GM12891 (cell line): Measurements from ENCODE around the gene METTL6.
A peak's percentile ranks its signal among the peaks of the same experiment; 100 is the strongest.
"Not testable (repeated sequence)": the region's sequence is repeated elsewhere in the genome, so short reads cannot be mapped to it uniquely, and the experiment has no call there.

Source experiments
- DNase-seq: peaks from one replicate; pipeline ENCODE4 v3.0.0; 2011; ENCODE audit warnings: low spot score; ENCODE audit not compliant: insufficient read length
- FAIRE-seq: peaks from 2 replicates; lab custom pipeline; 2011; peaks lifted over from hg19 to GRCh38; lab: Jason Lieb, UNC
- PAX5 ChIP-seq: IDR thresholded peaks from 2 replicates; pipeline ENCODE4 v1.6.1; 2011; ENCODE audit warnings: low read length, moderate library complexity, mild to moderate bottlenecking; ENCODE audit not compliant: insufficient read depth, severe bottlenecking
- POLR2A ChIP-seq: IDR thresholded peaks from 2 replicates; pipeline ENCODE4 v1.6.1; 2011; ENCODE audit warnings: low read depth, low read length, control low read depth
- POLR2AphosphoS5 ChIP-seq: IDR thresholded peaks from 2 replicates; pipeline ENCODE4 v1.6.1; 2011; ENCODE audit warnings: low read depth, low read length, control low read depth
- POU2F2 ChIP-seq: IDR thresholded peaks from 2 replicates; pipeline ENCODE4 v1.6.1; 2011; ENCODE audit warnings: low read depth, mild to moderate bottlenecking, control low read depth, low read length, moderate library complexity
- SPI1 ChIP-seq: IDR thresholded peaks from 2 replicates; pipeline ENCODE4 v1.6.1; 2011; ENCODE audit warnings: low read depth, low read length, control low read depth
- TAF1 ChIP-seq: IDR thresholded peaks from 2 replicates; pipeline ENCODE4 v1.6.1; 2011; ENCODE audit warnings: low read depth, low read length, control low read depth

Gene METTL6

GRCh38 chr3:15375461-15376000, 51.8 kb downstream of the METTL6 start:
- TF ChIP-seq POLR2AphosphoS5 (no peak), PAX5 (no peak), POU2F2 (no peak), SPI1 (no peak), POLR2A (no peak), TAF1 (no peak)
- FAIRE-seq (no peak), DNase-seq (no peak)

DNA sequence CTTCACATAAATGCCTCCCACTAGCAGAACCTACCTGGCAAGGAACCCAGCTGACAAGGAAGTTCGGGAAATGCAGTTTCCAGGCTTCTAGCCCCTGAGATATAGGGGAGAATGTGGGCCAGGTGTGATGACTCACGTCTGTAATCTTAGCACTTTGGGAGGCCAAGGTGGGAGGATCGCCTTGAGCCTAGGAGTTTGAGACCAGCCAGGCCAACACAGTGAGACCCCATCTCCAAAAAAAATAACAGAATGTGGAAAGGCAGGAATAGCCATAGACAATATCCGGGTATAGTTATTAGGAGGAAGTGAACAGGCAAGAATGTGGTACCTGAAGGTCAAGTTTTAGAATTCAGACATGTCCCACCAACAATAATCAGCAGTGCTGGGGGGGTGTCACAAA, 54.4 kb downstream of the METTL6 start:
- no peak for TF ChIP-seq SPI1
- TF ChIP-seq PAX5 = no peak
- no peak for TF ChIP-seq POLR2AphosphoS5
- no peak for TF ChIP-seq POLR2A
- TF ChIP-seq POU2F2 = no peak
- no peak for FAIRE-seq

DNA sequence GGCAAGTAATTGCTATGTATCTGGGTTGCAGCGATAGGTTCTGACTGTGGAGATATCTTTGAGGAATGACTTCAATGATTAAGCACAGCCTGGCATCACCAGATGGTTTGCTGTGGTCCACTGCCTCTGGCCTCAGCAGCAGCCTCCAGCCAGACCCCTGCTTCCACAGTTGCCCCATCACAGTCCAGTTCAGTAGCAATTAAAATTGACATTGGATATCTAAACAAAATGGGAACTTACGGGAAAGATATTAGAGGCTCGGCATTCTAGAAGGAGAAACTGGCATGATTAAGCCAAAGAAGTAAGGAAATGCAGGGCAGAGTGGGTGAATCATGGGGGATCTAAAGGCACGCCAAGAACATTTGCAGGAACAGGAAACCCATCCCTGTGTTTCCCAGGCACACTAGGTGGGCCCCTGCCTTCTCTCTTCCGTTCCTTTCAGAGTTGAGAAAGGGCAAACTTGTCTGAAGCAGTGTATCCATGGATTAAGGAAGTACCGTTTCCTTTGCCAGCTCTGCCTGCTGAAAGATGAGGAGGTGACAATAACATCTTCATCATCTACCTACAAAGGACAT, 58.7 kb downstream of the METTL6 start:
- DNase-seq = no peak
- FAIRE-seq = no peak
- TF ChIP-seq POLR2A = no peak

More for the DNA sequence above, 54.4 kb downstream of the METTL6 start:
- DNase-seq = no peak

DNA sequence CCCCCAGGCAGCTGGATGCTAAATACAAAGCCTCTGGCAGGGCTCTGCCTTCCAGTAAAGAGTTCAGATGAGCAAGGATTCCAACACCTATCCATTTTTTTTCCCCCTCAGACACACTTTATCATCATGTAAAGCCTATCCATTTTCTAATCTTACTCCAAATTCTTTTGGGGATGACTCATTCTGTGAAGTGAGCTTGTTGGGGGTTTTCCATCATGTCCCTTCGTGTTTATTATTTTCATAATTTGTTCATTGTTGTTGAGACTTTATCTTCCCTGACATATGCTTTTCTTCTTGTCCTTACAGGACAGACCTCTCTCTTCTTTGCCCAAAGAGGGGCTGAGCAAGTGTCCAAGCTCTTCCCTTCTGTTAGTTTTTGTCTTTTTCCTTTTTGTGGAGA, 60.3 kb downstream of the METTL6 start:
- FAIRE-seq (no peak), DNase-seq (no peak)
- TF ChIP-seq POLR2A (no peak), PAX5 (no peak), SPI1 (no peak), POU2F2 (no peak), TAF1 (no peak), POLR2AphosphoS5 (no peak)

- not testable (repeated sequence) for FAIRE-seq, DNase-seq
These were observed 63.3 kb downstream of the METTL6 start for GRCh38 chr3:15364078-15364477.

DNA sequence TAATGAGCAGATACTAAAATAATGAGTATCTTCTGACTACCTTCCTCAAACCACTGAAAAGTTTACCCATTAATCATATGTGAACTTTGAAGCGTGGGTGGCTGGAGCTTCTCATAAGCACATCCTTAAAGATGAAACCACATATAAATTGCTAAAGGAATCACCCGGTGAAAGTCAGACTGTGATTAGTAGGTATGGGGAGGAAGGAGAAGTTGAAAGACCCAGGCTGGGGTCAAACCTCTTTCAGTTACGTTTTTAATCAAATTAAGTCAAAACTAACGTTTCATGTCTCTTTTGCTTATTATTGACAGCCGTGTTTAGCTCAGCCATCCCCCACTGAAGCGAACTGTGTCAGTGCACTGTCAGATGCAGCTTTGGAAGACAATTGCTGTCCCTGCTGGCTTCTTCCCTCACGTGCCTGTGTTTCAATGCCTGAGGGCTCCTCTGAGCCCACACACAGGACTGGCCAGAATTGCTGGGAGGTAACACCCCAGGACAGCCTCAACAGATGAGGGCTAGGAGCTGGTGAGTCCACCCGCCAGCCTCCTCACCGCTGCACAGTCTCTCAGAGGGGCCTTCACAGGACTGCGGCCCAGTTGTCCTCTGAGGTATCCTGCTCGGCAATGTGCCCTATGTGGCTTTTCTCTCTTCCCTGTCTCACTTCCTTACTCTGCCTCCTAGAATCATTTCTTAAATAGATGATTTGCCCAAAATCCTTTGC, 65.7 kb downstream of the METTL6 start:
- TF ChIP-seq POU2F2 (peak; percentile 86), TAF1 (no peak), POLR2AphosphoS5 (peak; percentile 47; the same call in 1 of the 2 replicates), SPI1 (peak; percentile 75), POLR2A (no peak), PAX5 (peak; percentile 51)
- peak; percentile 45 for DNase-seq
- FAIRE-seq = peak; percentile 90

- FAIRE-seq (no peak), DNase-seq (no peak)
- TF ChIP-seq SPI1 (peak; percentile 83), POU2F2 (no peak)
These were observed 66.4 kb downstream of the METTL6 start for GRCh38 chr3:15360788-15361493.
